Measurements from ENCODE around the gene NGDN. TPM values are rescaled to one million over a fixed set of nuclear protein-coding genes. Genes with fewer than 3 reads are reported as not detected.

The NGDN gene
- total RNA-seq, 1 experiment from 2014 or later, result 42.0 TPM

DNA sequence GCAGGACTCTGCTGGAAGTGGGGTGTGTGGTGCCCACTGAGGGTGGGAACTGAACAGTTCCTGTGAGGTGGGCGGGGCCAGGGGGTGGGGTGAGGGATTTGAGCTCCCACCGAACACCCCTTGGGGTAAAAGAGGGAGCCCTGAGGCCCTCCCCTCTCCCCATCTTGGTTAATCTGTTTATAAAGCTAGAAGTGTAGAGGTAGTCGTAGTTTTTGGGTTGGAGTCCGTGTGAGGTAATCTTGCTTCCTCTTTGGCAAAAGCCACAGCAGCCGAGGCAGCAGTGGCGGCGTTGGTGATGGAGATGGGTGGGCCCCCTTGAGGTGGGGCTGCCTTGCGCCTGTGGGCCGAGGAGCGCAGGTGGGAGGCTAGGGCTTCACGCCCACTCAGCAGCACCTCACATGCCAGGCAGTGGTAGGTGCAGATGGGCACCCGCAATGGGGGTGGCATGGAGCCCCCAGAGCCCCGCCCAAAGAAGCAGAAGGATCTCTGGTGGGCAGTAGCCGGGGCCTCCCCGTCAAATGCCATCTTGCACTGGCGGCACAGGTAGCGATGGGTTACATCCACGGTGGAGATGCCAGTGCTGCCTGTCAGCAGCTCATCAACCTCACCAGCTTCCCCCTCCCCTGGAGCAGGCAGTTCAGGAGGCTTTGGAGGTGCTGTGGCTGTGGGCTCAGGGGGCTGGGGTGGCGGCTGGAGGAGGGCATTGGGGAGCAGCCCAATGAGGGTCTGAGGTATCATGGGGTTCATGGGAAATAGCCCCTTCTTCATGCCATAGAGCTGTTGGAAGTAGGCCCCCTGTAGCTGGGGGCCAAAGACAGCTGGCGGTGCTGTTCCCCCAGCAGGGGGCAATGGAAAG is 52.5 kb downstream of the NGDN start (continued):
- TF ChIP-seq, protein P1, sequence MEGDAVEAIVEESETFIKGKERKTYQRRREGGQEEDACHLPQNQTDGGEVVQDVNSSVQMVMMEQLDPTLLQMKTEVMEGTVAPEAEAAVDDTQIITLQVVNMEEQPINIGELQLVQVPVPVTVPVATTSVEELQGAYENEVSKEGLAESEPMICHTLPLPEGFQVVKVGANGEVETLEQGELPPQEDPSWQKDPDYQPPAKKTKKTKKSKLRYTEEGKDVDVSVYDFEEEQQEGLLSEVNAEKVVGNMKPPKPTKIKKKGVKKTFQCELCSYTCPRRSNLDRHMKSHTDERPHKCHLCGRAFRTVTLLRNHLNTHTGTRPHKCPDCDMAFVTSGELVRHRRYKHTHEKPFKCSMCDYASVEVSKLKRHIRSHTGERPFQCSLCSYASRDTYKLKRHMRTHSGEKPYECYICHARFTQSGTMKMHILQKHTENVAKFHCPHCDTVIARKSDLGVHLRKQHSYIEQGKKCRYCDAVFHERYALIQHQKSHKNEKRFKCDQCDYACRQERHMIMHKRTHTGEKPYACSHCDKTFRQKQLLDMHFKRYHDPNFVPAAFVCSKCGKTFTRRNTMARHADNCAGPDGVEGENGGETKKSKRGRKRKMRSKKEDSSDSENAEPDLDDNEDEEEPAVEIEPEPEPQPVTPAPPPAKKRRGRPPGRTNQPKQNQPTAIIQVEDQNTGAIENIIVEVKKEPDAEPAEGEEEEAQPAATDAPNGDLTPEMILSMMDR (IDR thresholded peaks at IDR 0.05 in 2 of 3, conservative IDR thresholded peaks at IDR 0.05 in 1 of 3; ENCODE audit: borderline replicate concordance in 1 of 3, insufficient read depth in 1 of 3, low read depth in 2 of 3, low read length in 2 of 3), result no peak
- no peak for TF ChIP-seq CEBPB (IDR thresholded peaks at IDR 0.05; ENCODE audit: low read depth)

DNA sequence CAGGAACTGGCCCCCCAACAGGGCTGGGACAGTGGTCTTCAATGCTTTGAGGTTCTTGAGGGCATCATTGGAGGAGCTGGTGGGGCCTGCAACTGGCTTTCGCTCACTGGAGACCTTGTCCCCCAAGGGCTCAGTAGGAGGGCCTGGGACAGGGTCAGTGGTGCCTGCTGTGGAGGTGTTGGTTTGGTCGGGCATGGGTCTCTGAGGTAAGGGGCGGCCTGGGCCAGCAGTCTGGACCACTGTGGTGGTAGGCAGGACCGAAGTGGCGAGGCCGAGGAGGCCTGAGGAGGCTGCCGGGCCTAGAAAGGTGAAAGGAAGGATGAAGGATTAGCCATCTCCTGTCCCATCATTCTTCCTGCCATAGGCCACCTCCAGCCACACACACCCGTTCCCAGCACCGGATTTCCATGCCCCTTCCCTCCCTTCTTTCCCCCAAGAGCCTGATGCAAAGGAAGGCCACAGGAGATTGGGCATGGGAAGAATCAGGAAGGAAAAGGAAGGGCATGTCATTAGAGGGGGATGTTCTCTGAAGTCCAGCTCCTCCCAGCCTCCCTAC is 53.2 kb downstream of the NGDN start:
- Histone ChIP-seq H3K4me1 (ENCODE audit: control insufficient read depth in 1 of 2, insufficient read depth in 2 of 2, low read length in 2 of 2) (no peaks in the 10 kb centered on the region), H3K9ac (ENCODE audit: low read length) (no peak overlapping the region), H3K27me3 (ENCODE audit: insufficient read depth, low read length) (no peaks in the 10 kb centered on the region), H3K9me3 (ENCODE audit: control insufficient read depth in 1 of 2, insufficient read depth in 1 of 2, low read depth in 1 of 2, low read length in 2 of 2) (no peaks in the 10 kb centered on the region), H4K20me1 (ENCODE audit: insufficient read depth) (no peaks in the 10 kb centered on the region), H3K27ac (ENCODE audit: low read depth, low read length) (no peak overlapping the region), H2AFZ (ENCODE audit: low read depth, low read length, poor library complexity, severe bottlenecking) (no peak overlapping the region), H3K36me3 (ENCODE audit: control insufficient read depth in 1 of 2, insufficient read depth in 2 of 2, low read length in 2 of 2) (no peaks in the 10 kb centered on the region; a peak in 1 of 4 replicates), H3K79me2 (ENCODE audit: insufficient read depth, low read length) (no peaks in the 10 kb centered on the region), H3K4me3 (replicated peaks in 1 of 2; ENCODE audit: low read depth in 1 of 2, low read length in 2 of 2) (no peak overlapping the region), H3K9me2 (ENCODE audit: insufficient read depth) (no peaks in the 10 kb centered on the region), H3K4me2 (ENCODE audit: low read length) (no peak overlapping the region)
- ATAC-seq, result no peak
- POLR2A ChIA-PET, result no interaction called here
- DNase-seq (ENCODE audit: low read depth, low spot score), result no peak
- intact Hi-C loops (cut with micrococcal nuclease), result no loop called here
- BruUV-seq (replicated peaks), result no TSS peak
- RAD21 ChIA-PET (ENCODE audit: low non-redundant PET in 1 of 2, low total read pairs in 2 of 2, uncharacterized antibody in 2 of 2, unreplicated experiment in 2 of 2), result no interaction called here
- CTCF ChIA-PET, result no interaction called here
- TF ChIP-seq ELF1 (IDR thresholded peaks at IDR 0.05; ENCODE audit: borderline replicate concordance, low read depth) (no peak), JUND (IDR thresholded peaks at IDR 0.05) (no peak), RAD21 (IDR thresholded peaks at IDR 0.05; ENCODE audit: low read depth) (no peak), POLR2A (IDR thresholded peaks at IDR 0.05; ENCODE audit: borderline replicate concordance, extremely low read depth, insufficient read depth, insufficient read length) (no peak), POLR2AphosphoS5 (IDR thresholded peaks at IDR 0.05; ENCODE audit: low read depth, low read length) (no peak), ZNF274 (IDR thresholded peaks at IDR 0.05; ENCODE audit: low read depth, low read length) (no peak), EZH2 (IDR thresholded peaks at IDR 0.05) (no peak), EZH2phosphoT487 (IDR thresholded peaks at IDR 0.05; ENCODE audit: borderline replicate concordance) (no peak), ZFX (IDR thresholded peaks at IDR 0.05) (no peak), SP1 (IDR thresholded peaks at IDR 0.05; ENCODE audit: low read depth) (no peak), EGR1 (IDR thresholded peaks at IDR 0.05; ENCODE audit: low read depth) (no peak)
- TF ChIP-seq, protein P2, sequence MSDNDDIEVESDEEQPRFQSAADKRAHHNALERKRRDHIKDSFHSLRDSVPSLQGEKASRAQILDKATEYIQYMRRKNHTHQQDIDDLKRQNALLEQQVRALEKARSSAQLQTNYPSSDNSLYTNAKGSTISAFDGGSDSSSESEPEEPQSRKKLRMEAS (IDR thresholded peaks at IDR 0.05), result no peak
- TF ChIP-seq, protein P3, sequence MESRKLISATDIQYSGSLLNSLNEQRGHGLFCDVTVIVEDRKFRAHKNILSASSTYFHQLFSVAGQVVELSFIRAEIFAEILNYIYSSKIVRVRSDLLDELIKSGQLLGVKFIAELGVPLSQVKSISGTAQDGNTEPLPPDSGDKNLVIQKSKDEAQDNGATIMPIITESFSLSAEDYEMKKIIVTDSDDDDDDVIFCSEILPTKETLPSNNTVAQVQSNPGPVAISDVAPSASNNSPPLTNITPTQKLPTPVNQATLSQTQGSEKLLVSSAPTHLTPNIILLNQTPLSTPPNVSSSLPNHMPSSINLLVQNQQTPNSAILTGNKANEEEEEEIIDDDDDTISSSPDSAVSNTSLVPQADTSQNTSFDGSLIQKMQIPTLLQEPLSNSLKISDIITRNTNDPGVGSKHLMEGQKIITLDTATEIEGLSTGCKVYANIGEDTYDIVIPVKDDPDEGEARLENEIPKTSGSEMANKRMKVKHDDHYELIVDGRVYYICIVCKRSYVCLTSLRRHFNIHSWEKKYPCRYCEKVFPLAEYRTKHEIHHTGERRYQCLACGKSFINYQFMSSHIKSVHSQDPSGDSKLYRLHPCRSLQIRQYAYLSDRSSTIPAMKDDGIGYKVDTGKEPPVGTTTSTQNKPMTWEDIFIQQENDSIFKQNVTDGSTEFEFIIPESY (IDR thresholded peaks at IDR 0.05; ENCODE audit: extremely low read depth, insufficient replicate concordance, low read length), result no peak
- TF ChIP-seq, protein P4, sequence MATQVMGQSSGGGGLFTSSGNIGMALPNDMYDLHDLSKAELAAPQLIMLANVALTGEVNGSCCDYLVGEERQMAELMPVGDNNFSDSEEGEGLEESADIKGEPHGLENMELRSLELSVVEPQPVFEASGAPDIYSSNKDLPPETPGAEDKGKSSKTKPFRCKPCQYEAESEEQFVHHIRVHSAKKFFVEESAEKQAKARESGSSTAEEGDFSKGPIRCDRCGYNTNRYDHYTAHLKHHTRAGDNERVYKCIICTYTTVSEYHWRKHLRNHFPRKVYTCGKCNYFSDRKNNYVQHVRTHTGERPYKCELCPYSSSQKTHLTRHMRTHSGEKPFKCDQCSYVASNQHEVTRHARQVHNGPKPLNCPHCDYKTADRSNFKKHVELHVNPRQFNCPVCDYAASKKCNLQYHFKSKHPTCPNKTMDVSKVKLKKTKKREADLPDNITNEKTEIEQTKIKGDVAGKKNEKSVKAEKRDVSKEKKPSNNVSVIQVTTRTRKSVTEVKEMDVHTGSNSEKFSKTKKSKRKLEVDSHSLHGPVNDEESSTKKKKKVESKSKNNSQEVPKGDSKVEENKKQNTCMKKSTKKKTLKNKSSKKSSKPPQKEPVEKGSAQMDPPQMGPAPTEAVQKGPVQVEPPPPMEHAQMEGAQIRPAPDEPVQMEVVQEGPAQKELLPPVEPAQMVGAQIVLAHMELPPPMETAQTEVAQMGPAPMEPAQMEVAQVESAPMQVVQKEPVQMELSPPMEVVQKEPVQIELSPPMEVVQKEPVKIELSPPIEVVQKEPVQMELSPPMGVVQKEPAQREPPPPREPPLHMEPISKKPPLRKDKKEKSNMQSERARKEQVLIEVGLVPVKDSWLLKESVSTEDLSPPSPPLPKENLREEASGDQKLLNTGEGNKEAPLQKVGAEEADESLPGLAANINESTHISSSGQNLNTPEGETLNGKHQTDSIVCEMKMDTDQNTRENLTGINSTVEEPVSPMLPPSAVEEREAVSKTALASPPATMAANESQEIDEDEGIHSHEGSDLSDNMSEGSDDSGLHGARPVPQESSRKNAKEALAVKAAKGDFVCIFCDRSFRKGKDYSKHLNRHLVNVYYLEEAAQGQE (IDR thresholded peaks at IDR 0.05; ENCODE audit: low read depth), result no peak

Measured in HCT116 (cell line).